GM18511 (cell line): ENCODE results near the gene KRTAP13-3.

Experiments
- ATAC-seq: cut with Tn5 transposase; IDR thresholded peaks from one replicate; pipeline ENCODE4 v1.9.1; 2021; ENCODE audit warnings: mild to moderate bottlenecking, moderate library complexity; ENCODE audit not compliant: unreplicated experiment

The KRTAP13-3 gene, protein sequence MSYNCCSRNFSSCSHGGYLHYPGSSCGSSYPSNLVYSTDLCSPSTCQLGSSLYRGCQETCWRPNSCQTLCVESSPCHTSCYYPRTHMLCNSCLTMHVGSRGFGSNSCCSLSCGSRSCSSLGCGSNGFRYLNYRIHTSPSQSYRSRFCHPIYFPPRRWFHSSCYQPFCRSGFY

GRCh38 chr21:30425826-30426225, at the start of gene KRTAP13-3:
Gene KRTAP13-3, minus strand, starts transcription at chr21:30425926. Its CDS starts 14 bp downstream, at chr21:30425912.
- no peak for ATAC-seq

DNA sequence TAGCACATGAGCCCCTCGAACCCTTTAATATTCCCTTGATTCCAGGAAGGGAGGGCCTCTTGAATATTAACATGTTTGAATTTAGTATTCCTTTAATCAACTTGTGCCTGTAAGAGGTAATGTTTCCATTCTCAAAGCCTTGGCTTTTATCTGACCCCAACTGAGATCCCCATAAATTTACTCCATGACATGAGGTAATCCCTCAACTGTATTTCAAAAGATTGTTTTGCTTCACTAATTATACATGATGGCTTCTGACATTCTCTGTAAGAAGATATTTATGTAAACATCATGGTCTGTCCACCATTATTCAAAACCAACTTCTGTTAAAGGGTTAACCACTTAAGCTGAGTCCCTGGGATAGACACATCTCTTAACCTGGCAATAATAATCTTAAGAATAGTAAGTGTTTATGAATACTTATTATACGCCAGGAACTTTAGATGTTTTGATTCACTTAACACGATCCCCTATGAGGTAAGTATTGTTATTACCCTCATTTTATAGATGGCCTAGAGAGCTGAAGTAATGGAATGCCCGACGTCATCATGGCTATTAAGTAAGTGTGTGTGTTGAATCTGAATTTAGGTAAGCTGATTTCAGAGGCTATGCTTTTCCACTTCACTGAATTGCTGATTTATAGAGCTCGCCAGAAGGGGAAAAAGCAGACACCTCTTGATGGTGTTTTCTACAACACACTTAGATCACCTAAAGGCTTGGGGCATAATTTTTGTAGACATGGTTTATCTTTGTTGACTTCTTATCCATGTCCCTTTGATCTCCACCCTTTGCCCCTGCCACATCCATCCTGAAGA, 43.4 kb upstream of the KRTAP13-3 start:
- no peak for ATAC-seq

GRCh38 chr21:30463713-30464112, 38.0 kb upstream of the KRTAP13-3 start:
- no peak for ATAC-seq

DNA sequence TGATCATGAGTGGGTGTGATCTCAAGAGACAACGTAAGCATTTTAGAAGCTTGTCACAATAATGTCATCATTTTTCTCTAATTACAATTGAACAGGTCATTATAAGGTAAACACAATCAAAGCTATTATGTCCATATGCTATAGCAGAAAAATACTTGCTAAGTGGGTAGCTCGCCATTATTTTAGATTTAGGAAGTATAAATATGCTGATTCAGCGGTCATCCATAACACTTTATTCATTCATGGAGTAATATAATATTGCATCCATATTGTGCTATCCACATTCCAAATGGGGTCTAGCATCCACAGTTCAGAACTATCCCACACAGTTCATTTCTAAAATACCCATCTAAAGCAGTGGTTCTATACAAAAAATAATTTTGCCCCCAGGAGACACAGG, 22.8 kb upstream of the KRTAP13-3 start:
- no peak for ATAC-seq

DNA sequence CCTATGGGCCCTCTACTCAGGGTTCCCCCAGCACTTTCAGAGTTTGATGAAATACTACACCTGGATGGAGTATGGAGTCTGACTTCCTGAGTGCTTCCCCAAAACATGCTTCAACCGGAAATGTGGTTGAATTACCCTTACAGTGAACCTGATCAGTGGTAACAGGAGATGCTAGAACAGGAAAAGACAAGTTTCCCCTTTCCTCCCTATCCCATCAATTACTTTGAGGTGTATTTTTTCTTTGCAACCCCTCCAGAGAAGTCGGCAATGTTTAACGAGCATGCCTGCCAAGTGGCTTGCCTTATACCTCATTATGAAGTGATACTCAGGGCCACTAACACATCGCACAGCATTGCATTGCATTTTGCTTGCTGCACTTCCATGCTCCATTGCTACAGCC, 21.3 kb upstream of the KRTAP13-3 start:
- ATAC-seq: no peak

- ATAC-seq: no peak
Observed at GRCh38 chr21:30444204-30444603, 18.5 kb upstream of the KRTAP13-3 start.

- ATAC-seq: no peak
Observed at GRCh38 chr21:30443226-30443625, 17.5 kb upstream of the KRTAP13-3 start.

DNA sequence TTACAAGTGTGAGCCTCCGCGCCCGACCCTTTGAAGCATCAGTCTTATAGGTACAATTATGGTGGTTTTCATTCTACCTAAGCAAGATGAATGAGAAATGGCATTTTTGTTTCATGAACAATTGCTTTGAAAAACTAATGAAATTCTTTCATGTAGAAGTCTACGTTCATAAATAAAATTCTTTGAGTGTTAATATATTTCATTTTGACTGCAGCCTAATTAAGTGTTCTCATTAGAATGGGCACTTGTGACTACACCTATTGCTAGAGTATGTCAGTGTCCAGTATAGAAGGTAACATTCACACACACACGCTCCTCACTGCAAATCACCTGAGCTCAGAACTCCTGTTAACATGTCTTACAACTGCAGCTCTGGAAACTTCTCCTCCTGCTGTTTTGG, 14.2 kb upstream of the KRTAP13-3 start, which contains the start of gene KRTAP15-1:
TSS of gene KRTAP15-1 (plus strand) at position 301 of the 400 bp plus-strand sequence. CDS start at position 354, 53 bp downstream.
- ATAC-seq: no peak

DNA sequence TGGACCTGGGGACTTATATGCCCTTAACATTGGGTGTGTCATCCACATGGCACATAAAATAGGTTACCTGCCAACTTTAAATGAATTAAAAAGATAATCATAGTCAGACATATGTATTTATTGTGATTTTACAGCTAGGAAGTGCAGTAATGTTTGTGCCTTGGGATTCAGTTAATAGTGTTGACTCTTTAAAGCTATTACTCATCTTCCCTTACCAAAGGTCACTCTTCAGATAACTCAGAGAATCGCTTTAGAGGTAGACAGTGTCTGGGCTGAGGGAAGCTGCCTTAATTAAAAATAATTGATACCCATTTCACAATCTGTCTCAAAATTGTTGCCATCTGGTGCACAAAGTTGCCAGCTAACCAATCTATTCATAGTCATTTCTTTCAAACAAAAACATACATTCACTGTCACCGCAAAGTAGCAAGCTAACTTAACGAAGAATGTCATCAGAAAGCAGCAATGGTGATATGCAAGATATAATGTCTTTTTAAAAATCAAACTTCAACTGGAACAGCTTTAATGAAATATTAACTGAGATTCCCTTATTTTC, 11.4 kb upstream of the KRTAP13-3 start:
- ATAC-seq: no peak

DNA sequence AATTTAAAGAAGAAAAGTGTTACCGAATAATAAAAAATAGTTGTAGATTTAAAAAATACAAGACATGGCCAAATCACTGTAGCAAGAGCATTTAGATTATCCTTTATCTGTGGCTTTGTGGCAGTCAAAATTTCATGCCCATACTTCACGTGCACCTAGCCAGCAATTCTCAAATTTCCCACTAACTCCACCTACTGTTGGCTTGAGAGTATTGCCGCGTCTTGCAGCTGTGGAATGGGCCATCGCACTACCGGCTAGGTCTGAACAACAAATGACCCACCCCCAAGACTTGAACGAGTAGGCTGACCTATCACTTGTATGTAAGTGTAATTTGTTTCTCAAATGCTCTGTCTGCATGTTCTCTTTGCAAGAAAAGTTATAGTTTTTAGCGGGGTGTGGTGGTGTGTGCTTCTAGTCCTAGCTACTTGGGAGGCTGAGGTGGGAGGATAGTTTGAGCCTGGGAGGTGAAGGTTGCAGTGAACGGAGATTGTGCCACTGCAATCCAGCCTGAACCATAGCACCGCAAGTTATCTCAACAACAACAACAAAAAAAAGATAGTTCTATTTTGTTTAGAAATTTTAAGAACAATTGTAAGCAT, 8.4 kb upstream of the KRTAP13-3 start:
- no peak for ATAC-seq

DNA sequence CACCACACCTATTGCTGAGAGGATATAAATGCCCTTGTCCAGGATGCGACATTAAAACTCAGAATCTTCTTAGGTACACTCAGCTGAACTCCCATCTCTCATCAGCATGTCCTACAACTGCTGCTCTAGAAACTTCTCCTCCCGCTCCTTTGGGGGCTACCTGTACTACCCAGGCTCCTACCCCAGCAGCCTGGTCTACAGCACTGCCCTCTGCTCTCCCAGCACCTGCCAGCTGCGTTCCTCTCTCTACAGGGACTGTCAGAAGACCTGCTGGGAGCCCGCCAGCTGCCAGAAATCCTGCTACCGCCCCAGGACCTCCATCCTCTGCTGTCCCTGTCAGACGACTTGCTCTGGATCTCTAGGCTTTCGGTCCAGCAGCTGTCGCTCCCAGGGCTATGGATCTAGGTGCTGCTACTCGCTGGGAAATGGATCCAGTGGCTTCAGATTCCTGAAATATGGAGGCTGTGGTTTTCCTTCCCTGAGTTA, 4.5 kb upstream of the KRTAP13-3 start, which contains the start of gene KRTAP13-4:
TSS of gene KRTAP13-4 (plus strand) at position 51 of the 486 bp plus-strand sequence. CDS start at position 107, 56 bp downstream.
- no peak for ATAC-seq

DNA sequence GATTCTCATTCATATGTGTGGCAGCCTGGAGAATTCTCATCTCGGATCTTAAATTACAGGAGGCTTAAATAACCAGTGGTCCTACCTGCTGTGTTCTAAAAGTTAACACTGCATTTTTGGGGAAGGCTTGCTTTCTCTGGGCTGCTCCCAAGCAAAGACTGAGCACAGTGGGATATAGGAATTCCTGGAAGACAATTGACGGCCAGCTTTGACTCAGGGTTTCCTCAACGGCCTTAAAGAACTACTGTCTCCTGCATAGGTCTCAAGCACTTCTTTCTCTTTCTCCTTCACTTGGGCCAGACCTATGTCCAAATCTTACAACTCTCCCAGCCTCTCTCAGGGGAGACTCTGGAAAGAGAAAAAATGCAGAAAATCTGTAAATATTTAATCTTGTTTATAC, 1.0 kb upstream of the KRTAP13-3 start:
- ATAC-seq: no peak

GRCh38 chr21:30415993-30416392, 9.7 kb downstream of the KRTAP13-3 start:
- no peak for ATAC-seq

- ATAC-seq: no peak
Observed at GRCh38 chr21:30408782-30409494, 16.8 kb downstream of the KRTAP13-3 start.

DNA sequence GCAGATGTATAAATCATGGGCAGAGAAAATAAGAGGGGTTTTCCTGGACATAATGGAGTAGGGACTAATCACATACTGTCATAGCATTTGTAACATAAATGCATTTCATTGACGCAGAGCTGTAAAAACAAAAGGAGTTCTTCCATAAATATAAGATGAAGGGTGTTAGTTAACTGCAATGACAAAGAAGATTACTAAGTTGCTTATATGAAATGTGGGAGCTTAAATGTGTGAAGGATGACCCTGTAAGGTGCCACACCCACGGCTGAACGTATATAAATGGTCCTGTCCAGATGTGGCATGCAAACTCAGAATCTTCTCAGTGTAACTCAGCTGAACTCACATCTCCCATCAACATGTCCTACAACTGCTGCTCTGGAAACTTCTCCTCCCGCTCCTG, 30.0 kb downstream of the KRTAP13-3 start, which contains the start of gene KRTAP13-1:
TSS of gene KRTAP13-1 (plus strand) at position 301 of the 400 bp plus-strand sequence. CDS start at position 357, 56 bp downstream.
- ATAC-seq: no peak

GRCh38 chr21:30391492-30392025, 34.2 kb downstream of the KRTAP13-3 start:
- ATAC-seq: no peak

DNA sequence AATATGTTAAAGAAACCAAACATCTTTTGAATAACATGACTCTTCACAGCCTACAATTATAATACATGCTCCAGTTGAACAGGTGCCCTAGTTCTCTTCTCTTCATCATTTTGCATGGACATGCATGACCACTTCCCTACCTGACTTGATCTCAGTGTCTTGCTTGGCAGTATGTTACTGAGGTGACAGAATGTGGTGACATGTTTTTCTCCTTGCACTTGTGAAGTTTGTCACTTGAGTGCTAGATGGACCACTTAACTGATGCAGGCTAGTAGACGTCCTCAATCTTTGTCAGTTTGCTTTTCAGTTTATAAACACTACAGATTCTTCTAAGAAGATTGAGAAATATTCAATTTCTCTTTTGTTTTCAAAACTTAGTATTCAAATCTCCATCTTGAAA, 43.5 kb downstream of the KRTAP13-3 start:
- no peak for ATAC-seq
